Choroid plexus epithelial cell (primary cell): ENCODE measurements around the gene KRT23.

Experiments used
- DNase-seq: peaks from one replicate; pipeline ENCODE4 v3.0.0-alpha.2; 2010; ENCODE audit warnings: low read depth
- H3K4me3 ChIP-seq: 2 replicates; pipeline ENCODE4 v1.5.1; 2011; ENCODE audit warnings: low read depth, mild to moderate bottlenecking, control low read depth, low read length, moderate library complexity
- CTCF ChIP-seq: conservative IDR thresholded peaks from 2 replicates; pipeline ENCODE4 v1.5.1; 2011; ENCODE audit warnings: low read depth, mild to moderate bottlenecking, control low read depth, inconsistent platforms, low read length, moderate library complexity

Gene KRT23

GRCh38 chr17:40937384-40937819 lies at the start of gene KRT23:
KRT23 (minus strand) TSS chr17:40937646; CDS start chr17:40936603, 1,043 bp downstream.
- no peak for TF ChIP-seq CTCF
- no peak within 1 kb of the TSS for H3K4me3 ChIP-seq
- no peak for DNase-seq

- no peak for DNase-seq
- no peak overlapping the region for H3K4me3 ChIP-seq
- no peak for TF ChIP-seq CTCF
Observed at GRCh38 chr17:40986920-40987319, 49.5 kb upstream of the KRT23 start.

GRCh38 chr17:40984226-40984625 lies 46.8 kb upstream of the KRT23 start, which contains the start of gene KRT40:
KRT40 (minus strand) TSS chr17:40984326; CDS start chr17:40984273, 53 bp downstream.
- no peak for DNase-seq
- no peak for TF ChIP-seq CTCF
- no peak within 1 kb of the TSS for H3K4me3 ChIP-seq

GRCh38 chr17:40981115-40981514 lies 43.7 kb upstream of the KRT23 start:
- DNase-seq = no peak
- TF ChIP-seq CTCF = no peak
- H3K4me3 ChIP-seq = no peak overlapping the region

- DNase-seq = peak; percentile 60
- no peak overlapping the region for H3K4me3 ChIP-seq
- TF ChIP-seq CTCF = no peak
Observed at GRCh38 chr17:40980596-40980995, 43.1 kb upstream of the KRT23 start.

- no peak for TF ChIP-seq CTCF
- DNase-seq = no peak
- H3K4me3 ChIP-seq = no peak overlapping the region
Observed at GRCh38 chr17:40980117-40980516, 42.7 kb upstream of the KRT23 start.

- no peak for DNase-seq
- no peak for TF ChIP-seq CTCF
- H3K4me3 ChIP-seq = no peak overlapping the region
Observed at GRCh38 chr17:40978575-40979151, 41.2 kb upstream of the KRT23 start.
